ENCODE results near the gene PAPSS2.

GRCh38 chr10:87794285-87794684, 134.6 kb downstream of the PAPSS2 start:
- no peak for TF ChIP-seq CTCF (conservative IDR thresholded peaks at IDR 0.05)
- no peak for TF ChIP-seq ZFX (IDR thresholded peaks at IDR 0.05)
